Measurements from ENCODE around the gene CCDC134.

The CCDC134 gene

GRCh38 chr22:41800348-41801146 is at the start of gene CCDC134:
CCDC134 (plus strand) TSS chr22:41800679; CDS start chr22:41808891, 8,212 bp downstream.
- FAIRE-seq, result no peak

GRCh38 chr22:41752011-41752970 is 48.2 kb upstream of the CCDC134 start:
- no peak for FAIRE-seq

GRCh38 chr22:41753984-41754383 is 46.5 kb upstream of the CCDC134 start:
- FAIRE-seq, result no peak

- FAIRE-seq, result no peak
Measured at GRCh38 chr22:41757502-41757901, 43.0 kb upstream of the CCDC134 start.

- no peak for FAIRE-seq
Measured at GRCh38 chr22:41758231-41758630, 42.2 kb upstream of the CCDC134 start.

- no peak for FAIRE-seq
Measured at GRCh38 chr22:41762980-41763779, 37.3 kb upstream of the CCDC134 start.

- no peak for FAIRE-seq
Measured at GRCh38 chr22:41766476-41766875, 34.0 kb upstream of the CCDC134 start.

- no peak for FAIRE-seq
Measured at GRCh38 chr22:41768430-41768829, 32.0 kb upstream of the CCDC134 start.

- no peak for FAIRE-seq
Measured at GRCh38 chr22:41770715-41771468, 29.6 kb upstream of the CCDC134 start.

- FAIRE-seq, result no peak
Measured at GRCh38 chr22:41772198-41772597, 28.3 kb upstream of the CCDC134 start.

GRCh38 chr22:41772645-41773044 is 27.8 kb upstream of the CCDC134 start:
- FAIRE-seq, result no peak

GRCh38 chr22:41775338-41775737 is 25.1 kb upstream of the CCDC134 start:
- FAIRE-seq, result no peak

- no peak for FAIRE-seq
Measured at GRCh38 chr22:41775976-41776375, 24.5 kb upstream of the CCDC134 start.

- FAIRE-seq, result no peak
Measured at GRCh38 chr22:41776381-41776780, 24.1 kb upstream of the CCDC134 start.

- FAIRE-seq, result no peak
Measured at GRCh38 chr22:41777749-41778425, 22.6 kb upstream of the CCDC134 start.

GRCh38 chr22:41779929-41780505 is 20.5 kb upstream of the CCDC134 start:
- FAIRE-seq, result no peak

GRCh38 chr22:41780746-41781505 is 19.6 kb upstream of the CCDC134 start:
- FAIRE-seq, result no peak

GRCh38 chr22:41781507-41781906 is 19.0 kb upstream of the CCDC134 start:
- no peak for FAIRE-seq

GRCh38 chr22:41782316-41782715 is 18.2 kb upstream of the CCDC134 start:
- FAIRE-seq, result no peak

GRCh38 chr22:41782751-41783150 is 17.7 kb upstream of the CCDC134 start:
- no peak for FAIRE-seq
